Activated CD4-positive, CD25-positive, alpha-beta regulatory T cell treated with anti-CD3 and anti-CD28 coated beads, Interleukin-2, amount 50 U/mL, for 24 hours (primary cell): ENCODE measurements around the gene AP5M1.
"Not testable (repeated sequence)": the region's sequence is repeated elsewhere in the genome, so short reads cannot be mapped to it uniquely, and the experiment has no call there.

Source experiments
- ATAC-seq, 2 donors: fragments of 150-1000 bp; cut with Tn5 transposase; one replicate each; pipeline ENCODE4 v1.10.0; 2021; ENCODE audit warnings: mild to moderate bottlenecking in 1 of 2, moderate library complexity in 1 of 2

AP5M1 gene

GRCh38 chr14:57291692-57292647 is 23.2 kb downstream of the AP5M1 start:
- ATAC-seq, result no peak

GRCh38 chr14:57293866-57294837 is 25.4 kb downstream of the AP5M1 start:
- ATAC-seq, result no peak

GRCh38 chr14:57295239-57295638 is 26.5 kb downstream of the AP5M1 start:
- ATAC-seq, result no peak

GRCh38 chr14:57297852-57298251 is 29.1 kb downstream of the AP5M1 start:
- no peak for ATAC-seq

- ATAC-seq, result no peak
Measured at GRCh38 chr14:57299511-57299910, 30.7 kb downstream of the AP5M1 start.

GRCh38 chr14:57302883-57303282 is 34.1 kb downstream of the AP5M1 start:
- ATAC-seq, result no peak

- no peak for ATAC-seq
Measured at GRCh38 chr14:57314396-57315089, 45.8 kb downstream of the AP5M1 start.

- ATAC-seq, result peak in 1 of 2 donors; percentile 71
Measured at GRCh38 chr14:57317248-57317833, 48.6 kb downstream of the AP5M1 start.

GRCh38 chr14:57319636-57320192 is 50.9 kb downstream of the AP5M1 start:
- no peak for ATAC-seq

- ATAC-seq, result no peak
Measured at GRCh38 chr14:57323721-57324120, 55.0 kb downstream of the AP5M1 start.

- no peak for ATAC-seq
Measured at GRCh38 chr14:57326253-57326652, 57.5 kb downstream of the AP5M1 start.

GRCh38 chr14:57329833-57330232 is 61.1 kb downstream of the AP5M1 start:
- ATAC-seq, result no peak

GRCh38 chr14:57332475-57332874 is 63.7 kb downstream of the AP5M1 start:
- ATAC-seq, result not testable (repeated sequence)

- ATAC-seq, result not testable (repeated sequence)
Measured at GRCh38 chr14:57333726-57334125, 65.0 kb downstream of the AP5M1 start.

- not testable (repeated sequence) for ATAC-seq
Measured at GRCh38 chr14:57343545-57344297, 75.0 kb downstream of the AP5M1 start.

GRCh38 chr14:57345106-57345505 is 76.3 kb downstream of the AP5M1 start:
- no peak for ATAC-seq

GRCh38 chr14:57346741-57347140 is 78.0 kb downstream of the AP5M1 start:
- no peak for ATAC-seq
